Vagina (tissue), 2 donors: Measurements from ENCODE around the gene VILL.

Experiments
- CTCF ChIP-seq, 3 experiments: fragments of 450-650 bp in 2 of 3; fragments of 200-600 bp in 1 of 3; sonication (generic) in 1 of 3; IDR thresholded peaks; one replicate each; pipeline ENCODE4 v1.5.1; 2017 to 2019; ENCODE audit warnings: antibody characterized with exemption in 3 of 3, mild to moderate bottlenecking in 2 of 3, moderate library complexity in 2 of 3
- POLR2AphosphoS5 ChIP-seq, 2 donors: sonication (generic); formaldehyde crosslinking; IDR thresholded peaks; one replicate each; pipeline ENCODE4 v1.9.0; 2017; ENCODE audit warnings: antibody characterized with exemption in 2 of 2, mild to moderate bottlenecking in 2 of 2, low read depth in 1 of 2; ENCODE audit not compliant: insufficient read depth in 1 of 2

- TF ChIP-seq CTCF (IDR thresholded peaks at IDR 0.05) (no peak), POLR2AphosphoS5 (IDR thresholded peaks at IDR 0.05; ENCODE audit: insufficient read depth in 1 of 2, low read depth in 1 of 2) (no peak)
Observed at GRCh38 chr3:38011111-38011510, 20.5 kb downstream of the VILL start.
